HepG2 (cell line): ENCODE results near the gene NUP214. TPM values are rescaled to one million over a fixed set of nuclear protein-coding genes. Genes with fewer than 3 reads are reported as not detected.
"Not testable (repeated sequence)": the region's sequence is repeated elsewhere in the genome, so short reads cannot be mapped to it uniquely, and the experiment has no call there.

Experiments
- ATAC-seq: fragments of 200-7000 bp; cut with Tn5 transposase; 3 replicates; pipeline ENCODE4 v1.9.1; 2020; ENCODE audit warnings: mild to moderate bottlenecking, moderate library complexity
- BruUV-seq: library from RNA; stranded (reverse); fragments of 400-500 nt; replicated peaks from 2 replicates; lab custom pipeline; 2021; lab: Mats Ljungman, UMichigan
- CTCF ChIA-PET: fragments of 300-600 bp; formaldehyde crosslinking; extraction: SDS; loops from one replicate; lab custom pipeline; 2021; ENCODE audit warnings: low total read pairs, inconsistent platforms, low intra/inter-chr PET ratio; lab: Yijun Ruan, JAX
- POLR2A ChIA-PET: fragments of 350-600 bp; sonication (Branson Sonifier 250); formaldehyde crosslinking; loops from one replicate; lab custom pipeline; 2020; ENCODE audit warnings: antibody characterized with exemption, inconsistent platforms; lab: Yijun Ruan, JAX
- DNase-seq: peaks from one replicate; pipeline ENCODE4 v3.0.0-alpha.2; 2015; ENCODE audit warnings: low spot score
- FAIRE-seq: peaks from 3 replicates; lab custom pipeline; 2011; peaks lifted over from hg19 to GRCh38; lab: Jason Lieb, UNC
- H2AFZ ChIP-seq: one replicate; pipeline ENCODE4 v1.6.1; 2011; ENCODE audit warnings: low read length, inconsistent platforms
- H3K27ac ChIP-seq: fragments of 300-600 bp; 3 replicates; pipeline ENCODE4 v1.8.0; 2011; ENCODE audit warnings: mixed run types, mild to moderate bottlenecking, mixed read lengths, low read length, inconsistent platforms; ENCODE audit not compliant: insufficient read depth; ENCODE audit errors: extremely low read length
- H3K27me3 ChIP-seq, 2 experiments: fragments of 200-600 bp in 1 of 2; 2 replicates in 1 of 2; 3 replicates in 1 of 2; pipeline versions ENCODE4 v1.6.0 to v1.8.0; 2011; ENCODE audit warnings: low read length in 2 of 2, mild to moderate bottlenecking in 2 of 2, moderate library complexity in 2 of 2, inconsistent platforms in 1 of 2; ENCODE audit not compliant: insufficient read depth in 2 of 2, control insufficient read depth in 1 of 2
- H3K36me3 ChIP-seq, 2 experiments: fragments of 200-600 bp in 1 of 2; replicated peaks in 1 of 2; 2 replicates in 1 of 2; 3 replicates in 1 of 2; pipeline versions ENCODE4 v1.5.1 to v1.8.0; 2011; ENCODE audit warnings: low read length in 2 of 2, inconsistent platforms in 1 of 2; ENCODE audit not compliant: insufficient read depth in 2 of 2, control insufficient read depth in 1 of 2
- H3K4me1 ChIP-seq: 2 replicates; pipeline ENCODE4 v1.5.1; 2012; ENCODE audit warnings: low read length, inconsistent platforms; ENCODE audit not compliant: insufficient read depth
- H3K4me2 ChIP-seq: 2 replicates; pipeline ENCODE4 v1.6.0; 2011; ENCODE audit warnings: low read depth, low read length, inconsistent platforms
- H3K4me3 ChIP-seq, 3 experiments: fragments of 200-600 bp in 1 of 3; sonication (generic), shearing (Covaris generic) in 1 of 3; replicated peaks in 1 of 3; 2 replicates each; pipeline ENCODE4 v1.5.1; 2011 to 2016; ENCODE audit warnings: low read length in 3 of 3, inconsistent platforms in 2 of 3, low read depth in 2 of 3, mild to moderate bottlenecking in 2 of 3, control low read depth in 1 of 3, mixed read lengths in 1 of 3; ENCODE audit not compliant: insufficient read depth in 1 of 3
- H3K79me2 ChIP-seq: one replicate; pipeline ENCODE4 v1.6.1; 2011; ENCODE audit warnings: low read length, inconsistent platforms; ENCODE audit not compliant: insufficient read depth
- H3K9ac ChIP-seq: 2 replicates; pipeline ENCODE4 v1.6.0; 2011; ENCODE audit warnings: mild to moderate bottlenecking, low read depth, low read length, inconsistent platforms; ENCODE audit not compliant: insufficient read depth
- H3K9me3 ChIP-seq: 2 replicates; pipeline ENCODE4 v1.5.1; 2012; ENCODE audit warnings: mild to moderate bottlenecking, low read length
- H4K20me1 ChIP-seq: 2 replicates; pipeline ENCODE4 v1.6.0; 2011; ENCODE audit warnings: inconsistent platforms, mild to moderate bottlenecking, low read length, moderate library complexity; ENCODE audit not compliant: insufficient read depth
- KLF13 ChIP-seq: sonication (generic); formaldehyde crosslinking; IDR thresholded peaks from 2 replicates; pipeline ENCODE4 v1.4.0; 2020; ENCODE audit warnings: mild to moderate bottlenecking, missing genetic modification reagents
- MAFG ChIP-seq: sonication (generic); formaldehyde crosslinking; IDR thresholded peaks from 2 replicates; pipeline ENCODE4 v1.5.1; 2020; ENCODE audit warnings: mild to moderate bottlenecking, missing genetic modification reagents
- NFIB ChIP-seq: sonication (generic); formaldehyde crosslinking; IDR thresholded peaks from 2 replicates; pipeline ENCODE4 v1.9.0; 2021; ENCODE audit warnings: missing genetic modification reagents, mild to moderate bottlenecking, borderline replicate concordance
- SNAPC2 ChIP-seq: sonication (generic); formaldehyde crosslinking; IDR thresholded peaks from 2 replicates; pipeline ENCODE4 v1.8.1; 2022; ENCODE audit warnings: mild to moderate bottlenecking, missing genetic modification reagents
- ZNF124 ChIP-seq: sonication (generic); formaldehyde crosslinking; IDR thresholded peaks from 2 replicates; pipeline ENCODE4 v1.4.0; 2020; ENCODE audit warnings: missing genetic modification reagents
- ZNF350 ChIP-seq: sonication (generic); formaldehyde crosslinking; IDR thresholded peaks from 2 replicates; pipeline ENCODE4 v1.4.0; 2020; ENCODE audit warnings: mild to moderate bottlenecking, low read depth, missing genetic modification reagents, borderline replicate concordance
- ZNF660 ChIP-seq: sonication (generic); formaldehyde crosslinking; IDR thresholded peaks from 2 replicates; pipeline ENCODE4 v1.5.1; 2020; ENCODE audit warnings: mild to moderate bottlenecking, low read depth, missing genetic modification reagents, borderline replicate concordance
- ZNF782 ChIP-seq: sonication (generic); formaldehyde crosslinking; IDR thresholded peaks from 2 replicates; pipeline ENCODE4 v1.4.0; 2020; ENCODE audit warnings: missing genetic modification reagents, mild to moderate bottlenecking, borderline replicate concordance
- WGBS: methylation state at CpG from one replicate; pipeline ENCODE4 v1.1.6; 2017; ENCODE audit warnings: low lambda C conversion rate; 5-methylcytosine and 5-hydroxymethylcytosine counted together
- in situ Hi-C: cut with HindIII; loops from 2 replicates; pipeline ENCODE4 v1.10.0; 2017; ENCODE audit warnings: low pct_unique_long_range_greater_than_20kb; ENCODE audit not compliant: extremely low pct_ligation_motif_present
- intact Hi-C: fragments of 100-400 bp; cut with micrococcal nuclease; formaldehyde crosslinking; loops from one replicate; pipeline ENCODE4 v1.10.0; 2022; ENCODE audit not compliant: unreplicated experiment
- polyA plus RNA-seq, 8 experiments: library from polyadenylated mRNA; depleted of rRNA in 3 of 8; stranded (reverse) in 7 of 8; unstranded in 1 of 8; fragments of >200 nt; fragmentation: Illumina TruSeq in 4 of 8; extraction: Trizol in 4 of 8; gene quantifications; 2 replicates each; pipeline versions ENCODE4 v1.2.1 to v1.2.3, GENCODE V29; 2011 to 2016; ENCODE audit warnings: low read depth in 4 of 8, missing spikeins in 1 of 8, mixed read lengths in 1 of 8; ENCODE audit not compliant: insufficient read depth in 1 of 8
- total RNA-seq, 5 experiments: library from RNA; depleted of rRNA; stranded (reverse); fragments of >200 nt; fragmentation: Illumina TruSeq; extraction: Trizol; gene quantifications; 2 replicates each; pipeline ENCODE4 v1.2.3, GENCODE V29; 2016; ENCODE audit warnings: low read depth in 1 of 5
- TF ChIP-seq, protein P1 (sequence below): sonication (generic); formaldehyde crosslinking; IDR thresholded peaks from 2 replicates; pipeline ENCODE4 v1.4.0; 2020; ENCODE audit warnings: missing genetic modification reagents
- TF ChIP-seq, protein P2 (sequence below): sonication (generic); formaldehyde crosslinking; conservative IDR thresholded peaks from 2 replicates; pipeline ENCODE4 v1.5.0; 2020; ENCODE audit warnings: missing genetic modification reagents

NUP214 gene
- total and polyA plus RNA-seq, 2 of the 13 experiments (the other 11 are each of a cell fraction or from before 2014, with no cell fraction given): 8.4 to 16.0 TPM

DNA sequence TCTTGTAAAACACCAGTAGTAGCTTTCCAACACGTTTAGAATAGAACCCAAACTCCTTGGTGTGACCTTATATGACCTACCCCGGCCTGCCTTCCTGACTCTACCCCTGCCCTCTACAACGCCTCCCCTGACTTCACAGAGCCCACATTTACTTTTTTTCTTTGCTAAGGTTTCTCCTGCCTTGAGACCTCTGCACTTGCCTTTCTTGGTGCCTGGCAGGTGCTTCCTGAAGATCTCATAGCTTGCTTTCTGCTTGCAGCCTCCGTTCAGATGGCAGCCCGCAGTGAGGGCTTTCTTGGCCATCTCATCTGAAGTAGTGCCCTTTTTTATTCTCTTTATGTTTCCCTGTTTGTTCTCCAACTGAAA is 24.3 kb downstream of the NUP214 start (continued):
- TF ChIP-seq, protein P1, sequence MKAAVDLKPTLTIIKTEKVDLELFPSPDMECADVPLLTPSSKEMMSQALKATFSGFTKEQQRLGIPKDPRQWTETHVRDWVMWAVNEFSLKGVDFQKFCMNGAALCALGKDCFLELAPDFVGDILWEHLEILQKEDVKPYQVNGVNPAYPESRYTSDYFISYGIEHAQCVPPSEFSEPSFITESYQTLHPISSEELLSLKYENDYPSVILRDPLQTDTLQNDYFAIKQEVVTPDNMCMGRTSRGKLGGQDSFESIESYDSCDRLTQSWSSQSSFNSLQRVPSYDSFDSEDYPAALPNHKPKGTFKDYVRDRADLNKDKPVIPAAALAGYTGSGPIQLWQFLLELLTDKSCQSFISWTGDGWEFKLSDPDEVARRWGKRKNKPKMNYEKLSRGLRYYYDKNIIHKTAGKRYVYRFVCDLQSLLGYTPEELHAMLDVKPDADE (CRISPR knock-in tag): no peak
- no peak for TF ChIP-seq ZNF782 (CRISPR knock-in tag)
- no peak for TF ChIP-seq MAFG
- TF ChIP-seq SNAPC2 (CRISPR knock-in tag): no peak

GRCh38 chr9:131153595-131153994 is 28.2 kb downstream of the NUP214 start:
- FAIRE-seq (no peak), DNase-seq (no peak), ATAC-seq (no peak)
- Histone ChIP-seq H2AFZ (no peak overlapping the region), H3K79me2 (peaks cover 3% of the 10 kb centered on the region), H3K9ac (no peak overlapping the region), H3K27me3 (no peaks in the 10 kb centered on the region), H3K4me2 (no peak overlapping the region), H3K36me3 (peaks cover 31 to 76% of the 10 kb centered on the region in 2 experiments), H3K9me3 (no peaks in the 10 kb centered on the region), H4K20me1 (0 out of 2 replicates have a peak, but pooled peaks cover 3% of the 10 kb centered on the region), H3K4me3 (no peak overlapping the region), H3K4me1 (no peaks in the 10 kb centered on the region), H3K27ac (no peak overlapping the region)
- ChIA-PET POLR2A (no interaction called here), CTCF (no interaction called here)
- TF ChIP-seq ZNF124 (CRISPR knock-in tag) (no peak), ZNF660 (CRISPR knock-in tag) (no peak), ZNF350 (CRISPR knock-in tag) (no peak), NFIB (CRISPR knock-in tag) (no peak), KLF13 (no peak)
- TF ChIP-seq, protein P2, sequence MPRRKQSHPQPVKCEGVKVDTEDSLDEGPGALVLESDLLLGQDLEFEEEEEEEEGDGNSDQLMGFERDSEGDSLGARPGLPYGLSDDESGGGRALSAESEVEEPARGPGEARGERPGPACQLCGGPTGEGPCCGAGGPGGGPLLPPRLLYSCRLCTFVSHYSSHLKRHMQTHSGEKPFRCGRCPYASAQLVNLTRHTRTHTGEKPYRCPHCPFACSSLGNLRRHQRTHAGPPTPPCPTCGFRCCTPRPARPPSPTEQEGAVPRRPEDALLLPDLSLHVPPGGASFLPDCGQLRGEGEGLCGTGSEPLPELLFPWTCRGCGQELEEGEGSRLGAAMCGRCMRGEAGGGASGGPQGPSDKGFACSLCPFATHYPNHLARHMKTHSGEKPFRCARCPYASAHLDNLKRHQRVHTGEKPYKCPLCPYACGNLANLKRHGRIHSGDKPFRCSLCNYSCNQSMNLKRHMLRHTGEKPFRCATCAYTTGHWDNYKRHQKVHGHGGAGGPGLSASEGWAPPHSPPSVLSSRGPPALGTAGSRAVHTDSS (CRISPR knock-in tag): no peak
- BruUV-seq: no TSS peak
- WGBS: 97% methylated on average over 4 of the region's 4 CpGs
- in situ Hi-C loops (no loop called here), intact Hi-C loops (loop anchor here (5.0 kb wide), 1 partner anchor 276 kb away; no protein-coding TSS in a partner anchor)

DNA sequence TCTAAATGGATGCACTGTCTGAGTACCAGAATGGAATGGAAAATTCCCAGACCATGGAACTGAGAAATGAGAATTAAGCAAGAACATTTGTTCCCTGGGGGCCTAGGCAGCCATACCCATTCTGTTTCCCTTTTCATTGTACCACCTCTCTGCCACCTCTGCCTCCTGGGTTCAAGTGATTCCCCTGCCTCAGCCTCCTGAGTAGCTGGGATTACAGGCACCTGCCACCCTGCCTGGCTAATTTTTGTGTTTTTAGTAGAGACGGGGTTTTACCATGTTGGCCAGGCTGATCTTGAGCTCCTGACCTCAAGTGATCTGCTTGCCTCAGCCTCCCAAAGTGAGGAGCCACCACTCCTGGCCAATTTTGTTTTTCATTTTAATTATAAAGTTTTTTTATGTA is 33.3 kb downstream of the NUP214 start:
- intact Hi-C loops, ATAC-seq, POLR2A ChIA-PET, H3K79me2 ChIP-seq, H3K27ac ChIP-seq, FAIRE-seq, BruUV-seq, H3K9me3 ChIP-seq, CTCF ChIA-PET, DNase-seq, H3K27me3 ChIP-seq, H2AFZ ChIP-seq, H3K4me1 ChIP-seq, H3K4me2 ChIP-seq, H4K20me1 ChIP-seq, H3K4me3 ChIP-seq, in situ Hi-C loops, H3K9ac ChIP-seq: not testable (repeated sequence)
- 93% methylated on average over 1 of the region's 1 CpG for WGBS
- H3K36me3 ChIP-seq: peaks cover 14 to 74% of the 10 kb centered on the region in 2 experiments; a peak in 4 of 5 replicates
